SK-N-MC (cell line): ENCODE measurements around the gene FARP2.

ENCODE experiments used
- EZH2 ChIP-seq: fragments of 200-600 bp; sonication (generic); IDR thresholded peaks from one replicate; pipeline ENCODE4 v1.6.1; 2017; ENCODE audit warnings: antibody characterized with exemption
- POLR2AphosphoS5 ChIP-seq: IDR thresholded peaks from 2 replicates; pipeline ENCODE4 v1.6.1; 2012; ENCODE audit warnings: mild to moderate bottlenecking, low read depth, low read length, borderline replicate concordance

- no peak for TF ChIP-seq EZH2
- TF ChIP-seq POLR2AphosphoS5: no peak
Measured at GRCh38 chr2:241465543-241465942, 109.5 kb downstream of the FARP2 start.
